ENCODE measurements around the gene RASGRF1.

Gene RASGRF1

DNA sequence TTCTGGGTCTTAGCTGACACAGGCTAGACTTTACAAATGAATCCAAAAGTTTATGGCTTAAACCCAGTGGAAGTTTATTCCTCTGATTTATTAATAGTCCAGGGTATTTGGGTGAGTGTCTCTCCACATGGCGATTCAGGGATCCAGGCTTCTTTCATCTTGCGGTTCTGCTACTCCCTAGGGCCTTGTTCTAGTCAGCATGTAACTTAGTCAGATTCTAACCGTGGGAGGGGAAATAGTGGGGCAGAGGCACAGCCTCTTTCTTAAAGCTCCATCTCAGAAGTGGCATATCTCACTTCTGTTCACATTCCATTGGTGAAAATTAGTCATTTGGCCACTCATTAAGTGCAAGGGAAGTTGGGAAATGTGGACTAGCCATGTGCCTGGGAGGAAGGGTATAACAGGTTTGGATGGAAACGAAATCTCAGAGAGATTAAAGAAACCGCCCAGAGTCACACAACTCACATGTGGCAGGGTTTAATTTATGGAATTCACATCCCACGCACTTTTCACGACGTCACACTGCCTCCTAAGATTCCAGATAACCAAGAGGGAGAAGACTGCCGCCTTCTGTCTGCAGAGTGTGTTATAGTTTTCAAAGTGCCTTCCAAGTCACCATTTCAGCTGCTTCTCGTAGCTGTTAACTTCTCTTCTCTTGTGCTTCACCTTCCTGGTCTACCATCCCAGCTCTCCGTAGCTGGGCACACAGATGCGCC is 11.4 kb upstream of the RASGRF1 start:
- DNase-seq (ENCODE audit: low read depth, low spot score) = no peak

DNA sequence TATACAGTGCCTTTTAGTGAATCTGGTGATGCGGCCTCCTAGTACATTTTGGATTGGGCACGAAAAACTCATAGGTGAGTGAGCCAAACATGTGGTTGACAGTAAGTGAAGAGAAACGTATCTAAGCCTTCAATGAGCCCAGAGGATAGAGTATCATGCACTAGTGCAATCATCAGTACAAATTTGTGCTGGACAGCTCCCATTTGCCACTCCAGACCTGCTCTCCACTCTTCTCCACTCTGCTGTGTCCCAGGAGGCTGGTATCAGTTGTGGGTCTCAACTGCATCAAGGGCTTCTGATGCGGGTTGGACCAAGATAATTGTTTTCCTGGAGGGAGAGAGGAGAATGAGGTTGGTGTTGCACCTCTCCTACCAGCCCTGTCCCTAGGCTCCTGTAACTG is 9.1 kb upstream of the RASGRF1 start:
- DNase-seq (ENCODE audit: low read depth, low spot score) = no peak

DNA sequence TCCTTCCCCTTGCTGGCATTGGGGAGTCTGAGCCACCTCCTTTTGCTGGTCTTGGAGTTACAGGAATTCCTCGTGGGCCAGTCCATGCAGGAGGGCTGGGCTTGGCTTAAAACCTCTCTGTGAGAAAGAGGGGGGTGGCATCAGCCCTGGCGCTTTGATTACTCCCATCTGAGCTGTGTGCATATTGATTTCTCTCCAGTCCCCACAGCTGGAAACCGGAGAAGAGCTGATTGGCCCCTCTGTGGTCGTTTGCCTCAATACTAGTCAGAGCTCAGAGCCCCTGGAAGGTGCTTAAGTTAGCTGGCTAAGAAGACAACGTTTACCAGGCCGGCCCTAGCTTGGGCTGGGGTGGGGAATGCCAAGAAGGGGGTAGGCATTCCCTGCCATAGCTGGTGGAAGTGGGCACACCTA is 4.0 kb upstream of the RASGRF1 start:
- DNase-seq (ENCODE audit: low read depth, low spot score) = no peak

DNA sequence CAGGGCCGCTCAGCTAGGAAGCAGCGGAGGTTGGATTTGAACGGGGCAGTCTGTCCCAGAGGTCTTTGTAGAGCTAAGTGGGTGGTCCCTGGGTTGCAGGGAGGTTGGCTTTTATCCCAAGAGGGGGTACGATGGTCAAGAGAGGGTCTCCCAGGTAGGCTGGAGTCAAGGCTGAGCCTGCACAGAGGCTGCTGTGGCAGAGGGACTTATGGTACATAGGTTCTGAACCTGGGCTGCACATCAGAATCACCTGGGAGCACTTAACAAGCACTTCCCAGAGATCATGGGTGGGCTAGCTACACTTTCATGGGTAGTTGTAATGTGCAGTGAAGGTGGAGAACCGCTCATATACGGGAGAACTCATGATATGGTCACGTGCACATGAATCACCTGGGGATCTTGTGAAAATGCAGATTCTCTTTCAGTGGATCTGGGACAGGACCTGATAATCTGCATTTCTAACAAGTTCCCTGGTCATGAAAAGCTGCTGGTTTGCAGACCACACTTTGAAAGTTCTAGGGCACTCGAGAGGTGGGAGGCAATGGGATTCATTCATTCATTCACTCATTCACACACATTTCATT is 2.9 kb upstream of the RASGRF1 start:
- no peak for DNase-seq (ENCODE audit: low read depth, low spot score)

DNA sequence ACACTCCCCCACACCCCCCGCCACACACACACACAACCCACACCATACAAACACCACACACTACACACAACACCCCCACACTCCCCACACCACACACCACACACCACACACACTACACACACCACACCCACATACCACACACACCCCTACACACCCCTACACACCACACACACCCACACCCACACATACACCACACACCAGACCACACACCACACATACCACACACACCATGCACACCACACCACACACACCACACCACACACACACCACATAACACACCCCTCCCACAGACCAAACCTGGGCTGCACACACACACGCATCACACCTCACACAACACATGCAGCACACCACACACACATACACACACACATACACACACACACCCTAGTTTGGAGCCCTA is 1.8 kb upstream of the RASGRF1 start:
- no peak for DNase-seq (ENCODE audit: low read depth, low spot score)

DNA sequence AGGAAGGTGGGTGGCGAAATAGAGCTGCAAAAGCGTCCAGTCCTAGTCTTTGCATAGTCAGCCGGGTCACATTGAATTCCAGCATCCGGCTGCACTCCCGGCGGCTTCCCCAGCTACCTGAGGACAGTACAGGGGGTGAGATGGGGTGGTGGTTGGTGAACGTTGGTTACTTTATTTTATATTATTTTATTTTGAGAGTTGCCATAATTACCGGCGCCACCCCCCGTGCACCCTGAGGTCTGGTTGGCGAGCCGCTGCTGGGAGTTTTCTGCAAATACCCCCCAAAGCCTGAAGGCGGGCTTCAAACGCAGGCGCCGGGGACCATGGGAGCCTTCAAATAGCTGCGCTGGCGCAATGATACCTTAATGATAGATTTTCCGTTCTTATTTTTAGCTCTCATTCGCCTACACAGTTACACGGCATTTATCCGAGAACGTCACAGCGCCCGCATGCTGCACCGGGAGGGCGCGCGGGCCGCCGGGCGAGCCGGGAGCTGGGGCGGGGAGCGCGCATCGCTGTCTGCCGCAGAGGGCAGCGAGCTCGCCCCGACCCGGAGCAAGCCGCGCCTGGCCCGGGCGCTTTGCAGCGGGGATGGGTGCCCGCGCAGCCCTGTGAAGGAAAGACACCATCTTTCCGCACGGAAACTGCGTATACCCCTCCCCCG is 756 bp upstream of the RASGRF1 start:
- DNase-seq (ENCODE audit: low read depth, low spot score) = no peak

DNA sequence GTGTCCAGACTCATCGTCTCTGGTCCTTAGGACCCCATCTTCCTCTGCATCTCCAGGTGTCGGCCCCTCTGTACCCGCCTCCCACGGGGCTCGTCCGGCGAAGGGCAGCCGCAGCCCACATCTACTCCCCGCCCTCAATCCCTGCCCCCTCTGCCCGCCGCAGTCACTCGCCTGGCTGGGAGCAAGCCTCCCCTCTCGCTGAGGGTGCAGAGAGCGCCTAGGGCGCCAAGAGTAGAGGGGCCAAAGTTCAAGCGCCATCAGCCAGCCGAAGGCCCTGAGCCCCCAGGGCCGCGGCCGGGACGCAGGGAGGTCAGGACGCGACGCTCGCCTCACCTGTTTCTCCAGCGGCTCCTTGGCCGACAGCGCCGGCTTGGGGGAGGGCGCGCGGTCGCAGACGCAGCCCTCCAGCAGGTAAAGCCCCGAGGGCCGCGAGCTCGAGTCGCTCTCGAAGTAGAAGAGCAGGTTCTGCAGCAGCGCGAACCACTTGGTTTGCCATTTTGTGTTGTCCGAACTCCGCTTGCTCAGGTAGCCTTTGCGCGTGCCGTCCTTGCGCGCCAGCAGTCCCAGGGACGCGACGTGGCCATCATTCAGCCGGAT is 592 bp downstream of the RASGRF1 start:
- no peak for DNase-seq (ENCODE audit: low read depth, low spot score)

DNA sequence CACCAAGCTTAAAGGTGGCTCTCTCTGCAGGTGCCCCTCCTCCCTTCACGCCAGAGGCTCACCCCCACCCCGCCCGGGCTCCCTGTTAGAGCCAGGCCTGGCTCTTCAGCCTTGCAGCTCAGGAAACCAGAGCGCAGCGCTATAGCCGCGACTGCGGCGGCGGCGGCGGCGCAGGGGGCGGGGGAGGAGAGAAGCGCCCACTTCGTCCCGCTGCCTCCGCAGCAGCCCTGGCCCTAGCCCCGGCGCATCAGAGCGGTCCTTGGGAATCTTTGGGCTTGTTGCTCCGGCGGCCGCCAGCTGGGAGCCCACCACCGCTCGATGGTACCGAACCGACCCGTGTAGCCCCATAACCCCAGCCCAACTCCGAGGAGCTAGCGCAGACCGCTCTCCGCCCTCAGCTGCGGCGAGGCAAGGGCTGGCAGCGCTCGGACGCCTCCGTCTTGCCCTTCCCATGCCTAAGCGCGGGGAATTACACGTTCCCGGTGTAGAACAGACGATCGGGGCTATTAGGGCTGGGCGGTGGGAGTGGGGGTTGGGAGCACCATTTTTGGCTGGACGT is 1.2 kb downstream of the RASGRF1 start:
- no peak for DNase-seq (ENCODE audit: low read depth, low spot score)

DNA sequence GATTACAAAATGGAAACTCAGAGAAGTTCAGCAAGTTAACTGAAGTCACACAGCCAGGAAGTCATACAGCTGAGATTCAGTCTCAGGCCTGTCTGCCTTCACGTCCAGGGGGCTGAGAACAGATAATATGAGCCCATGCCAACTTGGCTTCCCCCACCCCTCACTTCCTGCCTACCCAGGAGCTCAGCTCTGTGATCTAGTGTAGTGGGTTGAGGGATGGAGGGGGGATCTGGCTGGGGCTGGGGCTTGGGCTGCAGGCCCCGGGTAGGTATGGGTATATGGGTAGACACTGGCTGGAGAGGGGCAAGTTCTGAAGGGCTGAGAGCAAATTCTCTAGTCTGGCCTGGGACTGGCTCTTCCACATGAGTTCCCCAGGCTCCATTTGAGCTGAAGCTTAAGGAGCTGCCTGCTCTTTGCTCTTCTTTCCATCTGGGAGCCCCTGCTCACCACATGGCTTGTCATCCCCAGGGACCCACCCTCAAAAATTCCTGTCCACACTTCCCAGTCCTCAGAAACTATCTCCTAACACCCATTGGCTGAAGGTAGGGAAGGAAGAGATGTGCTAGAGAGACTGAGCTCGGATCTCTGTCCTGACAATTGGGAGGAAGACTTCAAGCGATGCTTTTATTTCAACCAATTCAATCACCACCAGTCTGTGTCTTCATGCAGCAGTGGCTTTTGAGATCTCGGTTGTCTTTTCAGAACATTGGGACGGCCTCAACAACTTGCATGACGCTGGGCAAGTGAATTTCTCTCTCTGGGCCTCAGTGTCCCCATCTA is 2.0 kb downstream of the RASGRF1 start:
- no peak for DNase-seq (ENCODE audit: low read depth, low spot score)

DNA sequence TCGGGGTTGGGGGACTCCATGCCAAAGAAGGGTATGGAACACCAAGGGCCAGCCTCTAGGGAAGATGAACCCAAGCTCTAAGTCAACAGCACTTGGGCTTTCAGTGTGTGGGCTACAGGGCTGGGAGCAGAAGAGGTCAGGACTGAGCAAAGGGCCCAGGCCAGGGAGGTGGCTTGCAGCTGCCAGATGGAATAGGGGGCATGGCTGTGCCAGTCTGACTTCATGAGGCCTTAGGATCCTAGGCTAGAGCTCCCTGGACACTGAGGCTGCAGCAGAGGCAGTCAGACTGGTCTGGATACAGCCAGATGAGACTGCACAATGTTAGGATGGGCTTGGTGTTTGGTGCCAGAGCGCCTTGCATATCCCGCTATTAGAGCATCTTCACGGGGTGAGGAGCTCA is 3.8 kb downstream of the RASGRF1 start:
- no peak for DNase-seq (ENCODE audit: low read depth, low spot score)

DNA sequence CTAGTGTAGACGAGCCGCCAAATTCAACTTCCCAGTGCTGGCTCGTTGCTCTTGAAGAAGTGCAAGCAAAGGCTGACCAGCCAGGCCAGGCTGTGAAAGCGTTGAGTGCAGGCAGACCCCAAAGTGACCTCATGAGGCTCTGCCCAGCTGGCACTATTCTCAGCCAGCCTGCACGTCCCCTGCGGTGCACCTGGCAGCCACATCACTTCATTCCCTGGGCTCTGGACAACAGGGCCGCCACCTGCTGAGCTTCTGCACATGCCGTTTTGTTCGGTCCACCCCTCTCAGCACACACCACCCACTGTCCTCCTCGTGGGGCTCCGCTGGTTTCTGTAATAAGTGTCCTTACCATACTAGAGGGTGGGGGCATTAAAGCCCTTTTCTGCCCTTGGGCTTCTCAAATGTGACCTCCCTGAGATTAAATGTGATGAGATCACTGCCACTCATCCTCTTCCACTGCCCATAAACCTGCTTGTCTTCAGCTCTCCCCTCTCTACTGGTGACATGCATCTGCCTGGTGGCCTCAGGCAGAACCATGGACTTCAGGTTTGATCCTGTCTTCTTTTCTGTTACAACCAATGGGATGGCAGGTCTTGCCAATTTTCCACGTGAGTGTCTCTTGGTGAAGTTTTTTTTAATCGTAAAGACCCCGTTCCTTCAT is 6.1 kb downstream of the RASGRF1 start:
- no peak for DNase-seq (ENCODE audit: low read depth, low spot score)

DNA sequence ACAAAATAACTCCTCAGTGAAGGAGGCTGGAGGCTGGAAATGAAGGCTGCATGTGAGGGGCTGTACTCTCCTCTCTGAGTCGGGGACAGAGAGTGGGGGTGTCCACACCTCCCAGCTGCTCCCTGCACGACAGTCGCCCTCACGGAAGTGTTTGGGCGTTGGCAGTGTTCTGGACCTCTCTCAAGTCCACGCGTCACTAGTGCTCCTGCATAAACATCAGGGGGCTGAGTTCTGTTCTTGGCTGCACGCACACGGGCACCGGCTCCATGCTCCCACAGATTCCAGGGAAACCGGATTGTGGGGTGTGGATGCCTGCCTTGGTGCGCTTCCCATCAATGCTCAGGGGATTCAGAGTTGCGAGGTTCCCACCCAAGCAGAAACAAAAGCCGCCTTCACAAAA is 7.4 kb downstream of the RASGRF1 start:
- no peak for DNase-seq (ENCODE audit: low read depth, low spot score)

DNA sequence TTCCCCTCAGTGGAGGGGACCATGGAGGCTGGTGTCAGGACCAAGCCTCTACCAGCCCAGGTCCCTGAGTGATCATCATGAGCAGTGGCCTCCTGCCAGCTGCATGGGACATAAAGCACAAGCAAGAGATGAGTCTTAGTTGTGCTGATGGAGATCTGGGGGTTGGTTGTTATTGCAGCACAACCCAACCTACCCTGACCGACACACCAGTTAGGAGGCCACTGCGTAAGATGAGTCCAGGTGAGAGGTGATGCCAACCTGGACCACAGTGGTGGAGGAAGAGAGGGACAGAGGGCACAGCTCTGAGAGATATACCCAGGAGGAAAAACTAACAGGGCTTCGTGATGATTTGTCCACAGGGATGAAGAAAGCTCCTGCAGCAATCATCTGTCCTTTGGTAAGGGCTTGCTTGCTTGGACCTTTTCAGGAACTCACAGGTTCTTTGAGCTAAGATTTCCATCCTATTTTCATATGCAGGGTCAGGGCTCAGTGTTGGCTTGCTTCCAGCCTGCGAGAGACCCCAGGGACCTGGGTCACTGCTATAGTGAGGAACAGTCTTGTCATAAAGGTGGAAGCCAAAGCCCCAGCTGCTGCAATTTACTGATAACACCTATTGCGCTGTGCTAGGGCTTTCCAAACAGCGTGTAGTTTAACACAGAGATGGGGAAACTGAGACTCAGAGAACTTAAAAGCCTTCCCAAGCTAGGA is 8.1 kb downstream of the RASGRF1 start:
- DNase-seq (ENCODE audit: low read depth, low spot score) = no peak

DNA sequence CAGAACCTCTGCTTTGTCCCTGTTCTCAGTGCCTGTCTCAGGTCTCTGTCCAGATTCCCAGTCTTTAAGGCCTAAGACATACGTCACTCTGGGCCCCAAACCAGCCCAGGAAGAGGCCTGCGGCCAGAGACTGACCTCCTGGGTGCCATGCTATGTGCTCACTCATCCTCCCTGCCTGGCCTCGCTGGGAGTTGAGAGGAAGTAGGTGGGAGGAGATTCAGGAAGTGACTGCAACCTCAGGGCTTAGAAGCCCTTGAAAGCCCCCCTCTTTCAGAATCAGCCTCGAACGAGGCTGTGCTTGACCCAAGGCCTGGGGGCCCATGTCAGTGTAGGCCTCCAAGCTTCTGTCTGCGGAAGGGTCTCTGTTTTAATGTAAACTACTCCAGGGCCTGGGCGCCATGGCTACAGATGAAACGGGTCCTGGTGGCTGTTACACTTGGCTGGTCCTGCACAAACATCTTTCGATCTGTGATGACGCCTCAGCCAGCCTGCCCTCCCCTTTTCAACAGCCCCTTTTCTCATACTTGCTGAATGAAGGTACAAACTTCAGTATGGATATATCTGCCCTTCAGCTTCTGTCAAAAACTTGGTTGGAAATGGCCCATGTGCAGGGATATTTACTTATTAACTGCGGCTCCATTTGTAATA is 11.7 kb downstream of the RASGRF1 start:
- no peak for DNase-seq (ENCODE audit: low read depth, low spot score)

DNA sequence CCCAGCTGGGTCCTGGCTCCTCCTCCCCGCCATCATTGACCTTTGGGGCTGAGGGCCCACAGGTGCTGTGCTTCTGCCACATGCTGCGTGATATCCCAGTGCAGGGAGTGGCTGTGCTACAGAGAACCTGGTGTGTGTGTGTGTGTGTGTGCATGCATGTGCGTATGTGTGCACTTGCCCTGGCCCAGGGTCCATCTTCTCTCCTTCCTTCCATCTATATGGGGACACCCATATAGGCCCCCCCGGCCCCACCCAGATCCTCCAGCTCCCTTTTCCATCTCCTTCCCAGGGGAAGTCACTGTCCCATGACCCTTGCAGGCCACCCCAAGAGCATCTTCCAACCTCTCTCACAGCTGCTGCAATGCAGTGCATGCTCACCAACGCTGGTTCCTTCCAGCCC is 12.6 kb downstream of the RASGRF1 start:
- DNase-seq (ENCODE audit: low read depth, low spot score) = no peak

DNA sequence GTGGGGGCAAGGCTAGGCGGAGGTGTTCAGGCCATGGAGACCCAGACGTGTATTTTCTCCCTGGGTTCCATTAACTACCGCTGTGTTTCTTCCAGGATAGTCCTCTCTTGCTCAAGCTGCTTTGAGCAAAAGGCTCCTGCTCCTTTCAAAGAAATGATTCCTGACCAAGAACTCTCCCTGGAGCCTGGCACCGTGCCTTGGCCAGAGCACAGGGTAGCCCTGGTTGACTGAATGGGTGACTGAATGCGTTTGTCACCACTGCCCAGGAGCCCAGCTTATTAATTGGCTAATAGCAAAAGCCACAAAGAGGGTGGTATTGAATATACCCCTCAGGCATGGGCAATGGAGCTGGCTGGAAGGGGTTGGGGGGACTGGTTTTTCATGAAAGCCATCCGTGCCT is 13.9 kb downstream of the RASGRF1 start:
- DNase-seq (ENCODE audit: low read depth, low spot score) = no peak

DNA sequence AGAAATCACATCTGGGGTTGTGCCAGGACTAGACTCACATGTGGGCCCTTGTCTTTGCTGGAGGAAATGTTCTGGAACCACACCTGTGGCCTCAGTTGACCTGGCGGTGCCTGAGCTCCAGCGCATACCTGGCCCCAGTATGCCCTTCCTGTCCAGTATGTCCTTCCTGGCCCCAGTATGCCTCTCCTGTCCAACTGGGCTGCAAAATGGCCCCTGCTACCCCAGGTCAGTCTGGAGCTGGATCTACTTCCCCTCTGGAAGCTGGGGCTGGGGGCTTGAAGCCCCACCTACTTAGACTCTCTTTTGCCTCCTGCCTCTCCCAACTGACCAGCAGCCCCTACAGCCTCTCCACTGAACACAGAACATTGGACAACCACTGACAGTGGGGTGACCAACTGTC is 15.3 kb downstream of the RASGRF1 start:
- no peak for DNase-seq (ENCODE audit: low read depth, low spot score)

DNA sequence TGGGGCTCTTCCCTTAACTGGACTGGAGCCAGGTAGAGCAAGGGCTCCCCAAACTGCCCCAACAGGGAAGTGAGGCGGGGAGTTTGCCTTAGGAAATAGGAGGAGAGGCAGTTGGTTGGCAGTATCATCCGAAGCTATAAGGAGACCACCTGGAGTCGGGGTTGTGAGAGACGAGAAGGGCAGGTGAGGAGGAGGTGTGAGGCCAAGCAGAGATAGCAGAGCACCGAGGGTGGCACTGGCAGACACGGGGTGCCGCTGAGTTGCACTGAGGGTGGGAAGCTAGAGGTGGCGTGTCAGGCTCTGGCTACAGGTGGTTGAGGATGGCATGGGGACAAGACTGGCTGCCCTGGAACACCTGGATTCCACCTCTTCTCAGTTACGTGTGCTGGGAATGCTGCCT is 17.2 kb downstream of the RASGRF1 start:
- DNase-seq (ENCODE audit: low read depth, low spot score) = no peak

DNA sequence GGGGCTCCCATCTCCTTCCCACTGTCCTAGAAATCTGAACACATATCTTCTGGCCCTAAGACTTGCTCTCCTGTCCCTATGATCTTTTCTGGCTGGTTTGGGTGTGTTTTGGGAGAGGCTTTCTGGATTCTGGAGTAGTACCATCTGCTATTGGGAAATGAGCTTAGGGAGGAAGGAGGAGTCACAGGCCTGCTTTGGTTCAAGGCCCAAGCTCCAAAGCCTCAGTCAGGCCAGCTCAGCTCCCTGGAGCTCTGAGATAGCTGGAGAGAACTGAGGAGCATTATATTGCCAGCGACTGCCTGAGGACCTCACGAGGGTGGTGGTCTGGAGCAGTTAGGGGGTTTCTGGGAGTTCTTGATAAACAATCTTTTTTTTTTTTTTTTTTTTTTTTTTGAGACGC is 18.7 kb downstream of the RASGRF1 start:
- no peak for DNase-seq (ENCODE audit: low read depth, low spot score)

DNA sequence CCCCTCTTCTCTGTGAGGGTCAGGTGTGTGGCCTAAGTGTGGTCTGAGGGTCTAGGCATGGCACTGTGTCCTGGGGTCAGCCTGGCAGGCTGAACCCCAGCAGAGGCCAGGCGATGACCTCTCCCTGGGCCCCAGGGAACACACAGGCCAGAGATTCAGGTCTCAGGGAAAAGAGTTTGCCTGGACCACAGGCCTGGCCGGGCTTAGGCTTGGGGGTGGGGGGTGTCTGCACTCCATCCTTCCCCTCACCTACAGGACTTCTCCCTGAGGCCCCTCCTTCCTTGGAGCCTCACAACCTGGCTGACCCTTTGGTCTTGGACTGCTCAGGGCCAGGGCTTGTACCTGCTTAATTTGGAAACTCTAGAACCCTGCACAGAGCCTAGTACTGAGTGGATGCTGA is 21.8 kb downstream of the RASGRF1 start:
- DNase-seq (ENCODE audit: low read depth, low spot score) = no peak

Data from activated naive CD8-positive, alpha-beta T cell treated with anti-CD3 and anti-CD28 coated beads, Interleukin-2, amount 50 U/mL, for 16 hours (primary cell).